ENCODE measurements around the gene SMIM21. TPM values are rescaled to one million over a fixed set of nuclear protein-coding genes. Genes with fewer than 3 reads are reported as not detected.

The SMIM21 gene
- polyA plus RNA-seq, 3 donors: not detected

DNA sequence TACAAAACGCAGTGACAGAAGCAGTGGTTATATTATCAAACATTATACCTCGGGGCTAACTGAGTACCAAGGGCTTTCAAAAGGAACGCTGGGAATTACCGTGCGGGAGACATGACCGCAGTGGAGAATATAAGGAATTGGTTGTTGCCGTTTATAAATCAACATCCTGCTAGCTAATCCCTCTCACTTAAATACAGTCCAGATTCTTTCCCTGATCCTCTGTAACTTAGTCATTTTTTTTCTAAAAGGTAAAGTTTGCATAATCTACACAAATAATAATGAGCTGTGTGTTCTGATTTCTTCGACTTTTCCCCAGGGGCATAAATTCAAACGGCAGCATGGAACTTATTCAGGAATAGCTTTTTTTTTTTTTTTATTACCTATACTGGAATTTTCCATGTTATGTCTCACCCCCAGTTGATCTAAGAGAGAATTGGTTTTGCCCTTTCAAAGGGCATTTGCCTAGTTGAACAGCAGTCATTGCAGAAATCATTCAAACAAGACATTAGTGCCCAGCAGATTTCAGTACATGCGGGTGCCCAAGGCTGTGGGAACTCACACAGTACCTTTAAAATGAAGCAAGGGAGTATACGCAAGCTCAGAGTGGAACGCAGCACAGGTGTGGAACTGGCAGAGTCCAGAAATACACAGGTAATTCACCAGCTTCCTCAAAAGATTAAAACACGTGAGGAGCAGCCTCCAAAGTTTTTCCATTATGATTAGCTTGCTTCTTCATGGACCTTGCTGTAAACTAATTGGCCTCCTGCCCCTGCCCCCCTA is 63.9 kb downstream of the SMIM21 start:
- no peak overlapping the region for H3K4me2 ChIP-seq (replicated peaks; ENCODE audit: extremely low read depth, low read length, poor library complexity, severe bottlenecking)
- no peaks in the 10 kb centered on the region for H3K9me3 ChIP-seq (replicated peaks in 1 of 2; ENCODE audit: control insufficient read depth in 1 of 2, insufficient read depth in 1 of 2, low read length in 2 of 2)
- H4K20me1 ChIP-seq (ENCODE audit: insufficient read depth, low read length): no peaks in the 10 kb centered on the region
- no peaks in the 10 kb centered on the region for H3K36me3 ChIP-seq (replicated peaks in 1 of 2; ENCODE audit: control insufficient read depth in 1 of 2, insufficient read depth in 2 of 2, low read length in 2 of 2)
- intact Hi-C loops (cut with micrococcal nuclease): no loop called here
- H3K4me1 ChIP-seq (ENCODE audit: control insufficient read depth in 1 of 2, insufficient read depth in 2 of 2, low read length in 2 of 2): no peaks in the 10 kb centered on the region
- H3K27ac ChIP-seq (ENCODE audit: low read depth in 1 of 2, low read length in 2 of 2): no peak overlapping the region
- no peaks in the 10 kb centered on the region for H3K27me3 ChIP-seq (ENCODE audit: control insufficient read depth in 2 of 2, insufficient read depth in 2 of 2, low read length in 2 of 2)
- no peaks in the 10 kb centered on the region for H3K79me2 ChIP-seq (ENCODE audit: insufficient read depth, low read length)
- H3K36me3 Mint-ChIP-seq: no peaks in the 10 kb centered on the region
- no peak overlapping the region for H3K27ac Mint-ChIP-seq
- WGBS (ENCODE audit: insufficient coverage): 100% methylated on average over 3 of the region's 13 CpGs
- no peak overlapping the region for H3K4me3 Mint-ChIP-seq
- H3K4me3 ChIP-seq (replicated peaks in 1 of 3; ENCODE audit: low read depth in 2 of 3, low read length in 3 of 3): no peak overlapping the region
- peaks cover 0 to 3% (median 2%) of the 10 kb centered on the region in 3 donors for H3K27me3 Mint-ChIP-seq (ENCODE audit: low read depth in 3 of 3)
- DNase-seq: no peak
- no peak overlapping the region for H2AFZ ChIP-seq (ENCODE audit: insufficient read depth, low read depth, low read length, poor library complexity, severe bottlenecking)
- H3K9ac ChIP-seq (ENCODE audit: insufficient read depth, low read length, poor library complexity, severe bottlenecking): no peak overlapping the region
- H3K4me1 Mint-ChIP-seq: no peaks in the 10 kb centered on the region
- peaks cover 0 to 3% (median 0%) of the 10 kb centered on the region in 7 donors for H3K9me3 Mint-ChIP-seq
- no peak for TF ChIP-seq CTCF (IDR thresholded peaks at IDR 0.05)

GRCh38 chr18:75362435-75362834 is 65.1 kb downstream of the SMIM21 start:
- H3K9me3 Mint-ChIP-seq: peaks cover 0 to 3% (median under 1%) of the 10 kb centered on the region in 7 donors
- H3K27me3 ChIP-seq (ENCODE audit: control insufficient read depth in 2 of 2, insufficient read depth in 2 of 2, low read length in 2 of 2): no peaks in the 10 kb centered on the region
- 92% methylated on average over 10 of the region's 13 CpGs for WGBS (ENCODE audit: insufficient coverage)
- H2AFZ ChIP-seq (ENCODE audit: insufficient read depth, low read depth, low read length, poor library complexity, severe bottlenecking): no peak overlapping the region
- H3K4me3 ChIP-seq (replicated peaks in 1 of 3; ENCODE audit: low read depth in 2 of 3, low read length in 3 of 3): no peak overlapping the region
- no peaks in the 10 kb centered on the region for H3K79me2 ChIP-seq (ENCODE audit: insufficient read depth, low read length)
- no peak overlapping the region for H3K9ac ChIP-seq (ENCODE audit: insufficient read depth, low read length, poor library complexity, severe bottlenecking)
- no peaks in the 10 kb centered on the region for H3K36me3 Mint-ChIP-seq
- no peaks in the 10 kb centered on the region for H3K36me3 ChIP-seq (replicated peaks in 1 of 2; ENCODE audit: control insufficient read depth in 1 of 2, insufficient read depth in 2 of 2, low read length in 2 of 2)
- no peak overlapping the region for H3K27ac Mint-ChIP-seq
- H3K27me3 Mint-ChIP-seq (ENCODE audit: low read depth in 3 of 3): peaks cover 0 to 3% (median 2%) of the 10 kb centered on the region in 3 donors
- no peak for TF ChIP-seq CTCF (IDR thresholded peaks at IDR 0.05)
- no peak overlapping the region for H3K4me2 ChIP-seq (replicated peaks; ENCODE audit: extremely low read depth, low read length, poor library complexity, severe bottlenecking)
- no peaks in the 10 kb centered on the region for H3K9me3 ChIP-seq (replicated peaks in 1 of 2; ENCODE audit: control insufficient read depth in 1 of 2, insufficient read depth in 1 of 2, low read length in 2 of 2)
- no peak overlapping the region for H3K27ac ChIP-seq (ENCODE audit: low read depth in 1 of 2, low read length in 2 of 2)
- no peaks in the 10 kb centered on the region for H3K4me1 Mint-ChIP-seq
- no peak overlapping the region for H3K4me3 Mint-ChIP-seq
- H4K20me1 ChIP-seq (ENCODE audit: insufficient read depth, low read length): no peaks in the 10 kb centered on the region
- DNase-seq: no peak
- intact Hi-C loops (cut with micrococcal nuclease): no loop called here
- H3K4me1 ChIP-seq (ENCODE audit: control insufficient read depth in 1 of 2, insufficient read depth in 2 of 2, low read length in 2 of 2): no peaks in the 10 kb centered on the region
